Muscle layer of colon (tissue), 2 donors: ENCODE measurements around the gene PLPP6.

Experiments
- H3K27ac ChIP-seq: one replicate; pipeline ENCODE4 v1.7.0; 2013; ENCODE audit warnings: low read depth, mild to moderate bottlenecking, low read length, moderate library complexity
- H3K27me3 ChIP-seq, 2 donors: one replicate each; pipeline ENCODE4 v1.7.0; 2013; ENCODE audit warnings: low read length in 2 of 2, mild to moderate bottlenecking in 2 of 2; ENCODE audit not compliant: insufficient read depth in 2 of 2, control insufficient read depth in 1 of 2
- H3K36me3 ChIP-seq: one replicate; pipeline ENCODE4 v1.7.0; 2013; ENCODE audit warnings: mild to moderate bottlenecking, low read length; ENCODE audit not compliant: insufficient read depth
- H3K4me1 ChIP-seq: one replicate; pipeline ENCODE4 v1.7.0; 2013; ENCODE audit warnings: mild to moderate bottlenecking, low read length; ENCODE audit not compliant: insufficient read depth
- H3K4me3 ChIP-seq, 2 donors: one replicate each; pipeline ENCODE4 v1.7.0; 2013; ENCODE audit warnings: low read length in 2 of 2, low read depth in 1 of 2, mild to moderate bottlenecking in 1 of 2, moderate library complexity in 1 of 2
- H3K9ac ChIP-seq: one replicate; pipeline ENCODE4 v1.7.0; 2013; ENCODE audit warnings: low read length
- H3K9me3 ChIP-seq: one replicate; pipeline ENCODE4 v1.7.0; 2013; ENCODE audit warnings: mild to moderate bottlenecking, low read length
- donor health status: abdominal sarcoma.
- donor health status: Adenocarcinoma of cecum.

Gene PLPP6

GRCh38 chr9:4700091-4700490 lies 38.0 kb downstream of the PLPP6 start:
- no peak overlapping the region for H3K9ac ChIP-seq
- no peaks in the 10 kb centered on the region for H3K27me3 ChIP-seq
- no peak overlapping the region for H3K27ac ChIP-seq
- no peaks in the 10 kb centered on the region for H3K4me1 ChIP-seq
- H3K9me3 ChIP-seq = no peaks in the 10 kb centered on the region
- peaks cover 36% of the 10 kb centered on the region for H3K36me3 ChIP-seq
- no peak overlapping the region for H3K4me3 ChIP-seq

DNA sequence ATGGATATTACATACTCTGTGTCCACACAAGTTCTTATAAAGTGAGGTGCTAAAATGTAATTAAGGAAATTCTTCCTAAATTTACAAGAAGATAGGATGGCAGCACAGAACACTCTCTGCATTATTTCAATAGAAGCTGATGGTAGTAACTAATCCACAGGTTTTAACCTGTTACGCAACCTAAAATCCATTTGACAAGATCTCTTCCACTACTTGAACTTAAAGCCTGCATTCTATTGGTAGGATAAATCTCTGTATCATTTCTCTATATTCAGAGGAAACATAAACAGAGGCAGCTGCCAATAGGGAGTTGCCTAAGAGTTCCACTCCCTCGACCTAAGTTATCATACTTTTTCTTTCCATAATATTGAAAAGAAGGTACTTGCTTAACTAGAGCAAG lies 38.8 kb downstream of the PLPP6 start:
- H3K4me3 ChIP-seq = no peak overlapping the region
- H3K9ac ChIP-seq = no peak overlapping the region
- no peaks in the 10 kb centered on the region for H3K4me1 ChIP-seq
- peaks cover 35% of the 10 kb centered on the region for H3K36me3 ChIP-seq
- H3K27ac ChIP-seq = no peak overlapping the region
- H3K27me3 ChIP-seq = no peaks in the 10 kb centered on the region
- no peaks in the 10 kb centered on the region for H3K9me3 ChIP-seq

DNA sequence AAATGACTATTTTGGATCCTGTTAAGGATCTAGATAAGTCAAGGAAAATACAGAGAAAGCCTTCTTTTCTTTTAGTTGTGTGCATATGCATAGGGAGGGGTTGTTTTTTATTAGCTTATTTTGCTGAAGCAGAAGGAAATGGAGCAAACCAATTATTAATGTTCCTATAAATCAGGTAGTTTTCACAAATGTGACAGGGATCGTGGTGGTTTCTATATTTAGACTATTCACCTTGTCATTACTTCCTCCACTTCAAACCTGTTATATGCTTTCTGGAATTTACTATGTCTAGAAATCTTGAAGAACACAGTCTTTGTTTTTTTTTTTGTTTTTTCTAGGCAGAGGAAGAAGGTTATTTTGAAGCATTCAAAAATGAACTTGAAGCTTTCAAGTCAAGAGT lies 39.4 kb downstream of the PLPP6 start:
- Histone ChIP-seq H3K27me3 (no peaks in the 10 kb centered on the region), H3K4me1 (no peaks in the 10 kb centered on the region), H3K4me3 (no peak overlapping the region), H3K9ac (no peak overlapping the region), H3K9me3 (no peaks in the 10 kb centered on the region), H3K27ac (no peak overlapping the region), H3K36me3 (peaks cover 35% of the 10 kb centered on the region)

DNA sequence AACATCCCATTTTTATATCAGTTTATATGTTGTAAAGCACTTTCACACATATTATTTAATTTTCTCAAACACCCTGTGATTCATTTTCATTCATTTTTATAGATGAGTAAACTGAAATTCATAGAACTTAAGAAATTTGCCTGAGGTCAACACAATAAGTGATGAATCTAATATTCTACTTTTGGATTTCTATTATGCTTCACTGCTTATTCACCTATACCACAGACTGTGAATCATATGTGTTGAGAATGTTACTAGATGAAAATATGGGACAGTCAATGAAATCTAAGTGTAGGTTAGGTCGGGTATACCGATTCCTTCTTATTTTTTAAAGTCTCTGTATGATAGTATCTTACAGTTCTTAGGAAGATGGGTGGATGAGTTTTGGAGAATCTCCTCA lies 42.0 kb downstream of the PLPP6 start:
- no peak overlapping the region for H3K9ac ChIP-seq
- H3K36me3 ChIP-seq = peaks cover 23% of the 10 kb centered on the region

GRCh38 chr9:4706021-4706420 lies 43.9 kb downstream of the PLPP6 start:
- H3K4me3 ChIP-seq = no peak overlapping the region
- no peaks in the 10 kb centered on the region for H3K9me3 ChIP-seq
- H3K4me1 ChIP-seq = no peaks in the 10 kb centered on the region
- no peak overlapping the region for H3K9ac ChIP-seq
- H3K27ac ChIP-seq = no peak overlapping the region
- H3K36me3 ChIP-seq = peaks cover 16% of the 10 kb centered on the region
- H3K27me3 ChIP-seq = no peaks in the 10 kb centered on the region

More for the DNA sequence above, 42.0 kb downstream of the PLPP6 start:
- Histone ChIP-seq H3K27me3 (no peaks in the 10 kb centered on the region), H3K4me1 (no peaks in the 10 kb centered on the region), H3K9me3 (no peaks in the 10 kb centered on the region), H3K27ac (no peak overlapping the region), H3K4me3 (no peak overlapping the region)

DNA sequence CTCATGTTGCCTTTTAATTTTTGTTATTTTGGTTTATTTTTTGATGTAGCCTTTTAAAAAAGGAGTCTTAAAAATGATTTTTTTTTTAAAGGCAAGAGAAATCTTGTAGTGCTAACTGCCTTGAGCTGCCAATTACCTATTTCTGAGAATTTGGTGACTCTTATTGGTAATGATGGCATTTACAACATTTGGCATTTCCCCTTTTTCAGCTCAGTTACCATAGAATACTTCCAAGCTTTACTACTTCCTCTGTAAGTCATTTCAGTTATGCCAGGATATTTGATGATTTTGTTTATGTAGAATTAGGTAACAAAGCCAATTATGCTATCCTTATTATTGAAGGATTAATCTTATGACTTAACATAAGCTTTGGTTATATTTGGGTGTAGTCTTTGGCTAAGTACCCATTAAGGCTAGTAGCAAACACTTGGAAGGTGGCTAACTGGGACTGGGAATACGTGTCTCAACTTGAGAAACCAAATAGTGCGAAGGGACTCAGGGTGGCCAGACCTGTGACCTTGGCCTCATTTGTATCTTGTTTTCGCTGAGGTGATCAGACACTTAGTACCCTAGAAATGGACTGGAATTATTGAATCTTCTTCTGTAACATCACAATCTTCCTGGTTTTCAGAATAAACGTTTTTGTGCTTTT lies 45.0 kb downstream of the PLPP6 start:
- H3K4me3 ChIP-seq = no peak overlapping the region
- H3K27me3 ChIP-seq = no peaks in the 10 kb centered on the region
- no peak overlapping the region for H3K9ac ChIP-seq
- no peaks in the 10 kb centered on the region for H3K9me3 ChIP-seq
- no peak overlapping the region for H3K27ac ChIP-seq
- no peaks in the 10 kb centered on the region for H3K4me1 ChIP-seq
- peaks cover 11% of the 10 kb centered on the region for H3K36me3 ChIP-seq

- Histone ChIP-seq H3K4me1 (no peaks in the 10 kb centered on the region), H3K36me3 (peaks cover 8% of the 10 kb centered on the region)
Measured at GRCh38 chr9:4709380-4709779, 47.3 kb downstream of the PLPP6 start.

DNA sequence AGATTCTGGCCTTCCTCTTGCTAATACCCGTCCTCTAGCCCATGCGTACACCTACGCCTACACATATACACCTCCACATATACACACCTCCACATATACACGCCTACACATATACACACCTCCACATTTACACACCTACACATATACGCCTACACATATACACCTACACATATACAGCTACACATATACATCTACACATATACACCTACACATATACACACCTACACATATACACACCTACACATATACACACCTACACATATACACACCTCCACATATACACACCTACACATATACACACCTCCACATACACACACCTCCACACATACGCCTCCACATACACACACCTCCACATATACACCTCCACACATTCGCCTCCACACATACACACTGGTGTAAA lies 51.8 kb downstream of the PLPP6 start:
- H3K4me3 ChIP-seq = no peak overlapping the region
- H3K27me3 ChIP-seq = no peaks in the 10 kb centered on the region
- no peaks in the 10 kb centered on the region for H3K4me1 ChIP-seq
- H3K27ac ChIP-seq = no peak overlapping the region
- H3K9ac ChIP-seq = no peak overlapping the region
- peaks cover 49% of the 10 kb centered on the region for H3K36me3 ChIP-seq
- no peaks in the 10 kb centered on the region for H3K9me3 ChIP-seq

More at GRCh38 chr9:4709380-4709779, 47.3 kb downstream of the PLPP6 start:
- Histone ChIP-seq H3K27ac (no peak overlapping the region), H3K27me3 (no peaks in the 10 kb centered on the region), H3K9ac (no peak overlapping the region), H3K9me3 (no peaks in the 10 kb centered on the region), H3K4me3 (no peak overlapping the region)

DNA sequence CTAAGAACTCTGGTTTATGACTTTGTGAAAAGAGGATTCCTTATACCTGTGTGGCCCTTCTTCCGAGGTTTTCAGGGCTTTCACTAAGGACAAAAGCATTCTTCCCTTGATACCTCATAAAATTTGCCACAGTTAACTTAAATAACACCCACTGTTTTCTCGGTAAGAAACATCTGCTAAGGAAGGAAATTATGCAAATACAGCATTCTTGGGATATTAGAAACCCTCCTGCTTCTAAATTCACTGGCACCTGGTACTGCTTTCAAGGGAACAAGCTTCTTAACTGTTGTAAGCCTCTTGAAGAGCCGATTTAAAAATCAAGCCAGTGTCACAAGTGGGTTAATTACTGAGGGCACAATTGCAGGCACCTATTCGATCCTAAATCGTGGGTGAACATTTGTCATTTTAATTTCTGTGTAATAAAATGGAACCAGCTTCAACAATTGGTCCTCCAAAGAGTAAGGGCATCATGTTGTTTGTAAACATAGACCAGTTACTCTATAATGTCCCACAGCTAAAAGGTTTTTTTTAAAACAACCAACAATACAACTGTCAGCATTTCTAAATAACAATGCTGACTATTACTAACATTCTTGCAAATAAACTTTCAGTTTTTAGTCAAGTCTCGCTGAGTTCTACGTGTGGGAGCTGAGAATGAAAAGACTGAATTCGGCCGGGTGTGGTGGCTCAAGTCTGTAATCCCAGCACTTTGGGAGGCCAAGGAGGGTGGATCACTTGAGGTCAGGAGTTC lies 52.3 kb downstream of the PLPP6 start:
- Histone ChIP-seq H3K9me3 (no peaks in the 10 kb centered on the region), H3K36me3 (peaks cover 54% of the 10 kb centered on the region), H3K4me3 (no peak overlapping the region), H3K27me3 (no peaks in the 10 kb centered on the region), H3K9ac (no peak overlapping the region), H3K27ac (no peak overlapping the region), H3K4me1 (no peaks in the 10 kb centered on the region)
